Measurements from ENCODE around the gene MEST. TPM values are rescaled to one million over a fixed set of nuclear protein-coding genes. Genes with fewer than 3 reads are reported as not detected.

The MEST gene
- total and polyA plus RNA-seq, 10 of the 15 experiments (the other 5 are each of a cell fraction or from before 2014, with no cell fraction given): 1.0 to 18.2 (median 8.2) TPM

DNA sequence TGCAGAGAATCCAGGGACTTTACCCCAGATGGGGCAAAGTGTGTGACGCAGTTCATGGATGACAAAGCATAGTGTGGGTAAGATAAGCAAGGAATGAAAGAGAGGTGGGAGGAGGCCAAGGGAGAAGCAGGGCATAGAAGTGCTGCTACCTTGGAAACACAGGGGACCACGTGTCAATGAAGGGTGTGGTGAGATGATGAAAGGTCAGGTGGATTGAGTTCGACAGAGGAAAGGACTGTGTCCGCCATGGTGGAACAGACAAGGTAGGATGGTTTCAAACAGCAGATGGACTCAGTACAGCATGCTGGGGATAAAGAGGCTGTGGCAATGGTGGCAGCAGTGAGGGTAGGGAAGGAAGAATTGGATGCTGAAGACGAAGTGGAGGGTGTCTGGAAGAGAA lies 32.7 kb downstream of the MEST start:
- ChIA-PET CTCF (no interaction called here), POLR2A (no interaction called here), SMC1A (ENCODE audit: uncharacterized antibody, unreplicated experiment) (no interaction called here), RAD21 (ENCODE audit: unreplicated experiment) (no interaction called here)
- intact Hi-C loops (cut with micrococcal nuclease; ENCODE audit: unreplicated experiment) (no loop called here), in situ Hi-C loops (cut with MboI) (no loop called here)
- Histone ChIP-seq H3K9me3 (replicated peaks; ENCODE audit: control insufficient read depth, insufficient read depth, low read length) (no peaks in the 10 kb centered on the region), H2AFZ (ENCODE audit: control insufficient read depth, low read depth, low read length) (no peak overlapping the region), H3K4me1 (ENCODE audit: control insufficient read depth, insufficient read depth, low read length) (no peaks in the 10 kb centered on the region), H4K20me1 (ENCODE audit: control insufficient read depth, insufficient read depth) (no peaks in the 10 kb centered on the region), H3K79me2 (ENCODE audit: control insufficient read depth, insufficient read depth, low read length) (no peaks in the 10 kb centered on the region), H3K4me3 (no peak overlapping the region), H3K9ac (ENCODE audit: control insufficient read depth, insufficient read depth, low read length) (no peak overlapping the region), H3K36me3 (ENCODE audit: control insufficient read depth in 2 of 2, insufficient read depth in 2 of 2, low read length in 1 of 2) (no peaks in the 10 kb centered on the region), H3K27ac (ENCODE audit: control insufficient read depth, insufficient read depth) (no peak overlapping the region), H3K4me2 (ENCODE audit: control insufficient read depth, insufficient read depth) (no peak overlapping the region), H3K27me3 (replicated peaks in 1 of 2; ENCODE audit: control insufficient read depth in 2 of 2, insufficient read depth in 2 of 2, low read length in 1 of 2) (no peaks in the 10 kb centered on the region)
- no TSS peak for BruUV-seq (replicated peaks)
- no peak for ATAC-seq
- FAIRE-seq: no peak
- 93% methylated on average over 5 of the region's 5 CpGs for WGBS (ENCODE audit: insufficient coverage, insufficient replicate concordance, low lambda C conversion rate, missing lambda C conversion rate)
- no peak for DNase-seq (ENCODE audit: low read depth, low spot score)
- TF ChIP-seq NRF1 (conservative IDR thresholded peaks at IDR 0.05; ENCODE audit: low read depth, low read length) (no peak), CBX5 (IDR thresholded peaks at IDR 0.05; ENCODE audit: low read depth) (no peak), SMAD1 (IDR thresholded peaks at IDR 0.05; ENCODE audit: low read depth, partially characterized antibody) (no peak), RFX5 (IDR thresholded peaks at IDR 0.05; ENCODE audit: low read depth, low read length) (no peak), CREM (IDR thresholded peaks at IDR 0.05; ENCODE audit: low read depth) (no peak), MXI1 (IDR thresholded peaks at IDR 0.05; ENCODE audit: low read depth, low read length) (no peak), CBX3 (IDR thresholded peaks at IDR 0.05; ENCODE audit: borderline replicate concordance, low read depth) (no peak), RELB (IDR thresholded peaks at IDR 0.05; ENCODE audit: low read depth) (no peak), ETV6 (conservative IDR thresholded peaks at IDR 0.05 in 1 of 2, IDR thresholded peaks at IDR 0.05 in 1 of 2; ENCODE audit: borderline replicate concordance in 1 of 2, low read depth in 1 of 2) (no peak), TCF3 (IDR thresholded peaks at IDR 0.05; ENCODE audit: borderline replicate concordance, insufficient read depth, low read depth, low read length) (no peak), NR2C2 (IDR thresholded peaks at IDR 0.05; ENCODE audit: borderline replicate concordance, control insufficient read depth, insufficient read length, low read depth) (no peak), BCLAF1 (IDR thresholded peaks at IDR 0.05) (no peak), HDAC6 (IDR thresholded peaks at IDR 0.05; ENCODE audit: unreplicated experiment) (no peak)
- TF ChIP-seq, protein P1, sequence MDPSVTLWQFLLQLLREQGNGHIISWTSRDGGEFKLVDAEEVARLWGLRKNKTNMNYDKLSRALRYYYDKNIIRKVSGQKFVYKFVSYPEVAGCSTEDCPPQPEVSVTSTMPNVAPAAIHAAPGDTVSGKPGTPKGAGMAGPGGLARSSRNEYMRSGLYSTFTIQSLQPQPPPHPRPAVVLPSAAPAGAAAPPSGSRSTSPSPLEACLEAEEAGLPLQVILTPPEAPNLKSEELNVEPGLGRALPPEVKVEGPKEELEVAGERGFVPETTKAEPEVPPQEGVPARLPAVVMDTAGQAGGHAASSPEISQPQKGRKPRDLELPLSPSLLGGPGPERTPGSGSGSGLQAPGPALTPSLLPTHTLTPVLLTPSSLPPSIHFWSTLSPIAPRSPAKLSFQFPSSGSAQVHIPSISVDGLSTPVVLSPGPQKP (IDR thresholded peaks at IDR 0.05; ENCODE audit: low read depth, low read length): no peak
- TF ChIP-seq, protein P2, sequence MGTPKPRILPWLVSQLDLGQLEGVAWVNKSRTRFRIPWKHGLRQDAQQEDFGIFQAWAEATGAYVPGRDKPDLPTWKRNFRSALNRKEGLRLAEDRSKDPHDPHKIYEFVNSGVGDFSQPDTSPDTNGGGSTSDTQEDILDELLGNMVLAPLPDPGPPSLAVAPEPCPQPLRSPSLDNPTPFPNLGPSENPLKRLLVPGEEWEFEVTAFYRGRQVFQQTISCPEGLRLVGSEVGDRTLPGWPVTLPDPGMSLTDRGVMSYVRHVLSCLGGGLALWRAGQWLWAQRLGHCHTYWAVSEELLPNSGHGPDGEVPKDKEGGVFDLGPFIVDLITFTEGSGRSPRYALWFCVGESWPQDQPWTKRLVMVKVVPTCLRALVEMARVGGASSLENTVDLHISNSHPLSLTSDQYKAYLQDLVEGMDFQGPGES (IDR thresholded peaks at IDR 0.05): no peak

Measured in GM12878 (cell line).